Right lobe of liver (tissue), 6 donors: ENCODE measurements around the gene ADAMTS20. TPM values are rescaled to one million over a fixed set of nuclear protein-coding genes. Genes with fewer than 3 reads are reported as not detected.

Experiments used
- ATAC-seq, 4 donors: fragments of 200-7000 bp; cut with Tn5 transposase; one replicate each; pipeline ENCODE4 v1.9.1; 2020; ENCODE audit warnings: mild to moderate bottlenecking in 4 of 4, moderate library complexity in 4 of 4
- DNase-seq, 3 donors: peaks; one replicate each; pipeline ENCODE4 v3.0.0-alpha.2; 2020
- H3K27ac ChIP-seq, 3 donors: fragments of 200-600 bp; one replicate each; pipeline ENCODE4 v1.8.0; 2022
- H3K27me3 ChIP-seq, 2 donors: fragments of 200-600 bp; one replicate each; pipeline ENCODE4 v1.8.0; 2022
- H3K36me3 ChIP-seq, 4 donors: fragments of 200-600 bp; sonication (generic) in 1 of 4; one replicate each; pipeline versions ENCODE4 v1.5.1 to v1.8.0; 2017 to 2022; ENCODE audit warnings: control low read depth in 1 of 4
- H3K4me1 ChIP-seq, 4 donors: fragments of 200-600 bp; sonication (generic) in 1 of 4; one replicate each; pipeline versions ENCODE4 v1.5.1 to v1.8.0; 2017 to 2022; ENCODE audit warnings: control low read depth in 1 of 4
- H3K4me3 ChIP-seq, 3 donors: fragments of 200-600 bp; one replicate each; pipeline ENCODE4 v1.8.0; 2022
- H3K9me3 ChIP-seq, 4 donors: fragments of 200-600 bp; sonication (generic) in 1 of 4; one replicate each; pipeline versions ENCODE4 v1.5.1 to v1.8.0; 2017 to 2022; ENCODE audit warnings: control low read depth in 1 of 4
- CTCF ChIP-seq, 4 donors: fragments of 200-600 bp in 3 of 4; fragments of 450-650 bp in 1 of 4; IDR thresholded peaks; one replicate each; pipeline versions ENCODE4 v1.5.1 to v1.8.0; 2016 to 2022; ENCODE audit warnings: antibody characterized with exemption in 4 of 4, mild to moderate bottlenecking in 2 of 4
- POLR2A ChIP-seq: fragments of 450-650 bp; IDR thresholded peaks from one replicate; pipeline ENCODE4 v1.6.1; 2017; ENCODE audit warnings: antibody characterized with exemption, mild to moderate bottlenecking
- WGBS: methylation state at CpG from one replicate; pipeline ENCODE4 v1.1.6; 2018; ENCODE audit warnings: low coverage, low lambda C conversion rate; ENCODE audit not compliant: insufficient coverage; ENCODE audit errors: missing lambda C conversion rate; 5-methylcytosine and 5-hydroxymethylcytosine counted together
- intact Hi-C, 2 donors: fragments of 100-400 bp; cut with DNase I; formaldehyde crosslinking; loops; one replicate each; pipeline versions ENCODE4 v1.11.2 to v1.14.1; 2022
- total RNA-seq, 6 experiments: library from RNA; depleted of rRNA in 2 of 6; stranded (reverse); fragments of >200 nt in 2 of 6; fragmentation: NEBNext Ultra II Directional in 3 of 6; extraction: Animal tissue kit (Norgen Biotek cat#: 25700) in 3 of 6; gene quantifications; one replicate each; pipeline versions ENCODE4 v1.1.0 to v1.2.4, GENCODE V29; 2016 to 2023
- donor health status: DM: no; HTN: yes; CAD: no.
- donor health status: DM: no; HTN: no; CAD: no.
- donor health status: DM: no; HTN: no; CAD: no.
- donor health status: DM: no; HTN: yes; CAD: no.
- donor health status: DM: no; HTN: yes; CAD: no.

The ADAMTS20 gene
- total RNA-seq, 6 experiments from 2014 or later = not detected

- no peak for DNase-seq
- ATAC-seq = no peak
- intact Hi-C loops = no loop called here
Measured at GRCh38 chr12:43333644-43334043, 218.4 kb downstream of the ADAMTS20 start.

GRCh38 chr12:43332977-43333640 is 218.9 kb downstream of the ADAMTS20 start:
- 34% methylated on average over 2 of the region's 2 CpGs for WGBS
- intact Hi-C loops = no loop called here
- Histone ChIP-seq H3K9me3 (no peaks in the 10 kb centered on the region), H3K36me3 (no peaks in the 10 kb centered on the region), H3K27ac (no peak overlapping the region), H3K4me1 (no peaks in the 10 kb centered on the region), H3K27me3 (no peaks in the 10 kb centered on the region), H3K4me3 (no peak overlapping the region)
- no peak for TF ChIP-seq CTCF (IDR thresholded peaks at IDR 0.05)
- no peak for TF ChIP-seq POLR2A
- no peak for ATAC-seq
- DNase-seq = no peak

More at GRCh38 chr12:43333644-43334043, 218.4 kb downstream of the ADAMTS20 start:
- Histone ChIP-seq H3K27me3 (no peaks in the 10 kb centered on the region), H3K4me3 (no peak overlapping the region), H3K27ac (no peak overlapping the region), H3K36me3 (no peaks in the 10 kb centered on the region), H3K9me3 (no peaks in the 10 kb centered on the region), H3K4me1 (no peaks in the 10 kb centered on the region)
- WGBS = 55% methylated on average over 2 of the region's 2 CpGs
- TF ChIP-seq POLR2A (no peak), CTCF (IDR thresholded peaks at IDR 0.05) (no peak)

GRCh38 chr12:43331935-43332334 is 220.1 kb downstream of the ADAMTS20 start:
- TF ChIP-seq POLR2A (no peak), CTCF (IDR thresholded peaks at IDR 0.05) (no peak)
- no peak overlapping the region for H3K27ac ChIP-seq
- H3K36me3 ChIP-seq = no peaks in the 10 kb centered on the region
- no peak for DNase-seq
- no peaks in the 10 kb centered on the region for H3K27me3 ChIP-seq
- 29% methylated on average over 3 of the region's 3 CpGs for WGBS
- H3K9me3 ChIP-seq = no peaks in the 10 kb centered on the region
- no peaks in the 10 kb centered on the region for H3K4me1 ChIP-seq
- no peak for ATAC-seq
- no peak overlapping the region for H3K4me3 ChIP-seq
- intact Hi-C loops = no loop called here

GRCh38 chr12:43329375-43329774 is 222.6 kb downstream of the ADAMTS20 start:
- Histone ChIP-seq H3K4me3 (no peak overlapping the region), H3K27ac (no peak overlapping the region), H3K36me3 (no peaks in the 10 kb centered on the region), H3K4me1 (no peaks in the 10 kb centered on the region), H3K9me3 (no peaks in the 10 kb centered on the region), H3K27me3 (no peaks in the 10 kb centered on the region)
- DNase-seq (no peak), ATAC-seq (no peak)
- intact Hi-C loops = no loop called here
- WGBS = 46% methylated on average over 1 of the region's 1 CpG
- TF ChIP-seq POLR2A (no peak), CTCF (IDR thresholded peaks at IDR 0.05) (no peak)
